Mesangial cell (primary cell): ENCODE data around the gene NOXA1. TPM values are rescaled to one million over a fixed set of nuclear protein-coding genes. Genes with fewer than 3 reads are reported as not detected.

Experiments
- total RNA-seq: library from RNA; depleted of rRNA; stranded (reverse); fragments of >200 nt; gene quantifications from 2 replicates; pipeline ENCODE4 v1.2.3, GENCODE V29; 2015

NOXA1 gene, protein sequence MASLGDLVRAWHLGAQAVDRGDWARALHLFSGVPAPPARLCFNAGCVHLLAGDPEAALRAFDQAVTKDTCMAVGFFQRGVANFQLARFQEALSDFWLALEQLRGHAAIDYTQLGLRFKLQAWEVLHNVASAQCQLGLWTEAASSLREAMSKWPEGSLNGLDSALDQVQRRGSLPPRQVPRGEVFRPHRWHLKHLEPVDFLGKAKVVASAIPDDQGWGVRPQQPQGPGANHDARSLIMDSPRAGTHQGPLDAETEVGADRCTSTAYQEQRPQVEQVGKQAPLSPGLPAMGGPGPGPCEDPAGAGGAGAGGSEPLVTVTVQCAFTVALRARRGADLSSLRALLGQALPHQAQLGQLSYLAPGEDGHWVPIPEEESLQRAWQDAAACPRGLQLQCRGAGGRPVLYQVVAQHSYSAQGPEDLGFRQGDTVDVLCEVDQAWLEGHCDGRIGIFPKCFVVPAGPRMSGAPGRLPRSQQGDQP
- 0.33 and 2.3 TPM in 2 replicates for total RNA-seq

DNA sequence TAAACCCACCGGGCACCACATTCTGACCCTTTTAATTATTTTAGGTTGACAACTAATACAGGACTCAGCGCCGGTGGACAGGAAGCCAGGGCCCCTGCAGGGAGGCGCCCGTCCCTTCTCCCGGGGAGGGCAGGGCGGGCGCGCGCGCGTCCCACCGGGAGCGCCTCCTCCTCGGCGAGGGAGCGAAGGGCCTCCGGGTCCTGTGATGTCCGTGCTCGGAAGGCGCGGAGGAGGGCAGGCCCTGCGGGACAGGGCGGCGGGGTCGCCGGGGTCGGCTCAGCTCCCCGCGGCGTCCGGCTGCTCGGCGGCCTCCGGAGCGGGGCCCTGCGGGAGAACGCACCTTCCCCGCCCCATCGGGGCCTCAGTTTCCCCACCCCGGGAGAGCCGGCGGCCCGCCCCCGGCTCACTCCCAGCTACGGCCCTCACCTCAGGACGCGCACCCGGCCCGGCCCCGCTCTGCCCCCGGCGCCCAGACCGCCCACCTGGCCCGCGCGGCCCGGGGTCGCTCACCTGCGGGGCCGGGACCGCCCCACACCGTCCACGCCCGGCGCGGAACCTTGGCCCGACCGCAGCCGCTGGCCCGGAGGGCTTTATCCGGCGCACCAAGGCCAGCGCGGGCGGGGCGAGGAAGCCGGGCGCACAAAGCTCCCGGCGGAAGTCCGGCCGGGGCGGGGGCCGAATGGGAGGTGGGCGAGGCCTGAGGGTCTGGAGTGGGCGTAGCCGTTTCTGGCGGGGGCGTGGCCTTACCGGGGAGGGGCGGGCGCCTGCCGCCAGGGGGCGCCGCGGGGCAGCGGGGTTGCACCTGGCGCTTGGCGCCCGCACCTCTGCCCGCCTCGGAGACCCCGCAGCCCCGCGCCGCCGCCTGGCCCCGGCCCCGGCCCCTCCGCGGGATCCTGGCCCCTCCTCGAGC is at the start of gene NOXA1, which contains the start of gene EXD3:
TSS of gene NOXA1 (plus strand) at position 790 of the 910 bp plus-strand sequence. CDS start 137 bp downstream, outside the sequence.
TSS of gene EXD3 (minus strand) at position 559 of the 910 bp plus-strand sequence. CDS start 27,805 bp downstream, outside the sequence.

DNA sequence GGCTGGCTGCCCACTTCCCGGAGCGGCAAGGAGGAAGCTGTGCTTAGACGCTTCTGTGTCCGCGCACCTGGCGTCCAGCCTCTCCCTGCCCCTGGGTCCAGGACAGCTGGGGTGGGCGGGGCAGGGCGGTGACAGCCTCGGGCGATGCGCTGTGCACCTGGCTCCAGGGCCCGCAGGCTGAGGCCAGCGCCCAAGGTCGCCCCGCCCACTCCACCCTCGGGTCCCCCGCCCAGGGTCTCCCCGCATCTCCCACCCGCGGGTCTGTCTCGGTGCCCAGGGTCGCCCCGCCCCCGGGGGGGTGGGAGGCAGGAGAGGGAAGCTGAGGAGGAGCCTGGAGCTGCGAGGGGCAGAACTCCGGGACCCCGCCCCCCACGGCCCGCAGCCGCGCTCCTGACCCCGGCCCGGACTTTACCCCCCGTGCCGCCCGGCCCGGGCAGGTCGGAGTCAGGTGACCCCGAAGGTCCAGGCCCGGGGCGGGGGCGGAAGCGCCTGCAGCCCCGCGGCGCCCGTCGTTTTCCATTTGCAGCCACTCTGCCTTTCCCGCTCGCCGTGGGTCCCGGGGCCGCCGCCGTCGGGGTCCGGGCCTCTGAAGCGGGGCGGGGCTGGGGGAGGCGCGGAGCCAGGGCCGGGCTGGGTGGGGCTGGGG is 18.2 kb downstream of the NOXA1 start, which contains the start of gene ENTPD8:
TSS of gene ENTPD8 (minus strand) at position 69 of the 646 bp plus-strand sequence. CDS start 3,072 bp downstream, outside the sequence.

DNA sequence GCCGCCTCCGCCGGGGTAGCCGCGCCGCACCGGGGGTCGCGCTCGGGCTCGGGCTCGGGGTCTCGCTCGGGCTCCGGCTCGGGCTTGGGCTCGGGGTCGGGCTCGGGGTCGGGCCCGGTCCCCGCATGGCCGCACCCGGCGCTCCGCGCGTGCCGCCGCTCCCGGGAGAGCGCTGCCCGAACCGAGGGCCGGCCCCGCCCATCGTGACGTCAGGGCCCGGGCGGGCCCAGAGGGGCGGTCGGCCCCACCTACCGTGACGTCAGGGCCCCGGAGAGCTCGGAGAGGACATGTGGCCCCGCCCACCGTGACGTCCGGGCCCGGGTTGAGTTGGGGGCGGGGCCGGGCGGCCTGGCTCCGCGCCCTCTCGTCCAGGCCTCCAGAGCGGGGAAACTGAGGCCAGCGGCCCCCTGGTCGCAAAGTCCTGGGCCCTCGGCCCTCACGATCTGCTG is 36.0 kb downstream of the NOXA1 start, which contains the start of gene NSMF:
TSS of gene NSMF (minus strand) at position 183 of the 449 bp plus-strand sequence. CDS start 232 bp downstream, outside the sequence.

Other genes with a start within 250 kb of the NOXA1 start
- 19.6 and 22.9 TPM in 2 replicates for gene ANAPC2, start 234.8 kb upstream of the NOXA1 start, total RNA-seq
- gene SSNA1, start 234.7 kb upstream of the NOXA1 start, total RNA-seq = 79.7 and 97.1 TPM in 2 replicates
- 9.5 and 9.6 TPM in 2 replicates for gene TPRN, start 222.7 kb upstream of the NOXA1 start, total RNA-seq
- gene TMEM203, start 217.7 kb upstream of the NOXA1 start, total RNA-seq = 36.0 and 40.9 TPM in 2 replicates
- 15.2 and 24.0 TPM in 2 replicates for gene NDOR1, start 217.7 kb upstream of the NOXA1 start, total RNA-seq
- 1.6 and 5.3 TPM in 2 replicates for gene RNF208, start 201.2 kb upstream of the NOXA1 start, total RNA-seq
- 0.49 and 2.9 TPM in 2 replicates for gene CYSRT1, start 198.2 kb upstream of the NOXA1 start, total RNA-seq
- 0.25 TPM in 1 of 2 replicates, not detected in the other for gene RNF224, start 195.9 kb upstream of the NOXA1 start, total RNA-seq
- gene SLC34A3, start 192.5 kb upstream of the NOXA1 start, total RNA-seq = not detected in 2 replicates
- 179 and 1,107 TPM in 2 replicates for gene TUBB4B, start 182.1 kb upstream of the NOXA1 start, total RNA-seq
- not detected in 2 replicates for gene STPG3, start 172.1 kb upstream of the NOXA1 start, total RNA-seq
- 56.2 and 81.0 TPM in 2 replicates for gene NELFB, start 168.1 kb upstream of the NOXA1 start, total RNA-seq
- gene TOR4A, start 145.7 kb upstream of the NOXA1 start, total RNA-seq = 50.8 and 52.1 TPM in 2 replicates
- 0.38 and 1.8 TPM in 2 replicates for gene NRARP, start 121.1 kb upstream of the NOXA1 start, total RNA-seq
- 5.4 and 22.3 TPM in 2 replicates for gene EXD3, start 231 bp upstream of the NOXA1 start, total RNA-seq
- gene ENTPD8, start 18.0 kb downstream of the NOXA1 start, total RNA-seq = 0.38 TPM in 1 of 2 replicates, not detected in the other
- 41.9 and 92.3 TPM in 2 replicates for gene NSMF, start 35.9 kb downstream of the NOXA1 start, total RNA-seq
- gene PNPLA7, start 127.0 kb downstream of the NOXA1 start, total RNA-seq = 0.16 and 2.3 TPM in 2 replicates
- 74.4 and 98.6 TPM in 2 replicates for gene MRPL41, start 128.5 kb downstream of the NOXA1 start, total RNA-seq
- gene DPH7, start 155.5 kb downstream of the NOXA1 start, total RNA-seq = 28.9 and 31.1 TPM in 2 replicates
- 16.5 and 30.6 TPM in 2 replicates for gene ZMYND19, start 167.1 kb downstream of the NOXA1 start, total RNA-seq
- gene ARRDC1, start 182.3 kb downstream of the NOXA1 start, total RNA-seq = 42.5 and 59.8 TPM in 2 replicates
- 60.5 and 64.4 TPM in 2 replicates for gene EHMT1, start 195.6 kb downstream of the NOXA1 start, total RNA-seq